HFF-Myc (cell line): ENCODE measurements around the gene EML3.

Experiments
- DNase-seq: peaks from one replicate; pipeline ENCODE4 v3.0.0-alpha.2; 2011; ENCODE audit warnings: low read depth; ENCODE audit errors: extremely low read depth
- H3K4me3 ChIP-seq: replicated peaks from 2 replicates; pipeline ENCODE4 v1.5.1; 2011; ENCODE audit warnings: low read depth, mild to moderate bottlenecking, control low read depth, low read length
- CTCF ChIP-seq: IDR thresholded peaks from 2 replicates; pipeline ENCODE4 v1.5.1; 2012; ENCODE audit warnings: mild to moderate bottlenecking, low read depth, low read length, control low read depth; ENCODE audit errors: missing control alignments

The EML3 gene

DNA sequence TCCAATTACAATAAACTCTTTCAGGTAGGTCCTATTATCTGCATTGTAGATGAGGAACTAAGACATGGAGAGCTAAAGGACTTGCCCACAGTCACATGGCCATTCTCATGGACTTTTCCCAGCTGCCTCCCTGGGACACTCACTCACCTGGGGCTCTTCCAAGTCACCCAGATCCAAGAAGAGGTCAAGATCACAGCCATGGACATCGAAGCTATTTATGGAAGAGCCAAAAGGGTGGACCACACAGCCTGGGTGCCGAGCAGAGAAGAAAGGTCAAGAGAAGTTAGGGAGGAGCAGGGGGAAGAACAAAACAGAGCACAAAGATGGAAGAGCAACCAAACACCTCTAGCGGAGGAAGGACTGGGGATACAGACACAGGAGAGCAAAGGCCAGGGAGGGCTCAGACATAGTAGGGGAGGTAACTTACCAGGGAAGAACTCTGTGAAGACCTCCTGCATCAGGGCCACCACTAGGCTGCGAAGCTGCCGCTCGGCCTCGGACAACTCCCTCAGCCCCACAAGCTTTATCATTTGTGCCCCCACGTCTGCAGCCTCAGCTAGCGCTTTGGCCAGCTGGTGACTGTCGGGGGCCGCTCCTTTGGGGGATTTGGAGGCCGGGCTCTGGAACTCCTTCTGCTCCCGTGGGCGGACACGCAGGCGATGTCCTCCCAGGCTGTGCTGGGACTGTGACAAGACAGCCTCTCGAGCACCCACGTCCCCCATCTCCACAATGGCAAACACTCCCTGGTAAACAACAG lies 31.4 kb downstream of the EML3 start:
- TF ChIP-seq CTCF = no peak
- no peak overlapping the region for H3K4me3 ChIP-seq
- DNase-seq = no peak

DNA sequence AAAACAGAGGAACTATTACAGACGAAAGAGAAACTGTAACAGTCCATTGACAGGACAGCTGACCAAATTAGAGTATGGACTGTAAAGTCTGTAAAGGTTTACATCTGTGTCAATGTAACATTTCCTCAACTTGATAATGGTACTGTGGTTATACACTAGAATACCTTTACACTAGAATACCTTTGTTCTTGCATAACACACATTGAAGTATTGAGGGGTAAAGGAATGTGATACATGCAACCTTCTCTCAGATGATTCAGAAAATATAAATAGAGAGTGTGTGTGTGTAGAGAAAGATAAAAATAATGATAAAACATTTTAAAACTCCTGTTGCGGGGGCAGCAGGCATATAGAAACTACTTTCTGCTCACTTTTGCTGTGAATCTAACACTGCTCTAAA lies 33.3 kb downstream of the EML3 start:
- no peak overlapping the region for H3K4me3 ChIP-seq
- DNase-seq = no peak
- TF ChIP-seq CTCF = no peak

DNA sequence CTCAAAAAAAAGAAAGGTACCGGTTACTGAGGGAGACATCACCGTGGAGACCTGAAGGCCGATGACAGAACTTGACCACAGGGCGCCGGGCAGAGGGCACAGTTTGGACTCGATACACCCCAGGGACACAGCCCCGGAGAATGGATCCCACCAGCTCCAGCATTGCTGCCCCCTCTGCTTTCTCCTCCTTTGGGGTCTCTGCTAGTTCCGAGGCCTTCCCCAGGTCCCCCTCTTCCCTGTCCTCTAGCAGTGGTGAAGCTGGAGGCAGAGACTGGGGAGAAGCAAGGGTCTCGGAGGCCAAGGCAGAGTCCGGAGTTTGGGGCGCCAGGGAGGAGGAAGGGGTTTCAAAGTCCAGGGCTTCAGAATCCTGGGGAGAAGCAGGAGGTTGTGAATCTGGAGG lies 34.0 kb downstream of the EML3 start:
- no peak overlapping the region for H3K4me3 ChIP-seq
- no peak for TF ChIP-seq CTCF
- no peak for DNase-seq

GRCh38 chr11:62577046-62577714 lies 35.4 kb downstream of the EML3 start:
- no peak overlapping the region for H3K4me3 ChIP-seq
- no peak for DNase-seq
- TF ChIP-seq CTCF = no peak

GRCh38 chr11:62575837-62576236 lies 36.7 kb downstream of the EML3 start:
- TF ChIP-seq CTCF = no peak
- no peak for DNase-seq
- peak overlapping the region; percentile 100; the same call in 1 of the 2 replicates for H3K4me3 ChIP-seq

DNA sequence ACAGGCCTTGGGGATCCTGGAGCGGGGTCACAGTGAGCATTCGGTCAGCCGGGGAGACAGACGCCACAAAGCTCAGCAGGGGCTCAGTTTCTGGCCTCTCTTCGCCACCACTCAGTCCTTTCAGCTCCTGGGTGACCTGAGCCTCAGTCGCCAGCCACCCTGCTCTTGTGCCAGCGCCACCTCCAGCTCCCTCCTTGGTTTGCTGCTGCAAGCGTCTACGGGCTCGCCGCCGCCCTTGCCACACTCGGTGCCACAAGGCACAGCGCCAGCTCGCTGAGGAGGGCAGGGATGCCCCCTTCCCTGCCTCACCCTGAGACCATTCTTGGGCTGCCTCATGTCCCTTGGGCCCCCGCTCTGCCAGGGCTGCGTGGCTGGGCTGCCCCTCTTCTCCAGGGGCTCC lies 37.4 kb downstream of the EML3 start:
- H3K4me3 ChIP-seq = peak overlapping the region; percentile 100
- DNase-seq = no peak
- TF ChIP-seq CTCF = no peak
